Raji (cell line): ENCODE results near the gene PPP1R26.

Source experiments
- POLR2A ChIP-seq: IDR thresholded peaks from 2 replicates; pipeline ENCODE4 v1.6.1; 2011; ENCODE audit warnings: low read depth, low read length, control low read depth; ENCODE audit not compliant: insufficient read depth

Gene PPP1R26

GRCh38 chr9:135499326-135500070 lies 19.9 kb downstream of the PPP1R26 start:
- no peak for TF ChIP-seq POLR2A

- no peak for TF ChIP-seq POLR2A
Measured at GRCh38 chr9:135500071-135500524, 20.5 kb downstream of the PPP1R26 start.

GRCh38 chr9:135500525-135501260 lies 21.1 kb downstream of the PPP1R26 start, which contains the start of gene MRPS2:
TSS of gene MRPS2 (plus strand) at chr9:135500682. CDS start at chr9:135500711, 29 bp downstream.
- TF ChIP-seq POLR2A: peak; percentile 78

GRCh38 chr9:135501261-135502167 lies 21.9 kb downstream of the PPP1R26 start:
- TF ChIP-seq POLR2A: no peak

GRCh38 chr9:135502168-135502872 lies 22.7 kb downstream of the PPP1R26 start:
- TF ChIP-seq POLR2A: no peak

- no peak for TF ChIP-seq POLR2A
Measured at GRCh38 chr9:135502873-135503321, 23.3 kb downstream of the PPP1R26 start.

GRCh38 chr9:135503371-135504261 lies 24.0 kb downstream of the PPP1R26 start:
- TF ChIP-seq POLR2A: no peak

- 0 out of 2 replicates have a peak, but pooled peaks have one; percentile 6 for TF ChIP-seq POLR2A
Measured at GRCh38 chr9:135504262-135505243, 25.0 kb downstream of the PPP1R26 start.

- no peak for TF ChIP-seq POLR2A
Measured at GRCh38 chr9:135505406-135506187, 26.0 kb downstream of the PPP1R26 start.

GRCh38 chr9:135506327-135507103 lies 26.9 kb downstream of the PPP1R26 start:
- TF ChIP-seq POLR2A: no peak
